Measurements from ENCODE around the gene RASAL2.
A peak's percentile ranks its signal among the peaks of the same experiment; 100 is the strongest.

RASAL2 gene

DNA sequence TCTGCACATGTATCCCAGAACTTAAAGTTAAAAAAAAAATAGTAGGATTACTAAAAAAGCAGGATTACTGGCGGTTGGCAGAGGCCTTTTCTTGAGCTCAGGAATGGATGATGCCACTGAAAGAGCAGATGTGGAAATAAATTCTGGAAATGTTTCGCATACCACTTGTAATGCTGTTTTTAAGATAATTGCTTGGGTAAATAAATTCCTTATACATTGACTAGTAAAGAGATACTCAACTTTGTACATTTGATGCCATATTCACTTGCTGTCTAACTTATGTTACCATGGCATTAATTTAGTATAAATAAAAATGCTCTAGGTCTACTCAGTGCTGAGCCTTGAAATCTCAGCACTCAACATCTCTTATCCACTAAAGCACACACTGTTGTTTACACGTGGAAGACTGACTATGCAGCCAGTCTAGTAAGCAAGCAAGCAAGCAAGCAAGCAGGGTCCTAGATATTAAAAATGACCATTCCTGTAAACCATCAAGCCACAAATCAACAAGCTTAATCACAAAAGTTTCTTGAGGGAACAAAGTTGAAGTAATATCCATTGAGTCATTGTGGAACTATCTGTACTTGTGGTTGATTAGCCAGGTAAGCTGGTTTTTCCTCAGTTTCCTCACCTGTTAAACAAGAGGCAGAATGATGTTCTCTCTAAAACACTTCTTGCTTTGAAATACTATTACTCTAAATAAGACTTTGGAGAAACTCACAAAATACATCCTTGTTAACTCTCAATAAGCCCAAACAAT, 1.7 kb upstream of the RASAL2 start:
- CTCF ChIA-PET: interaction anchor here (1.4 to 4.7 kb wide), 5 partner anchors 32 to 144 kb away, joined by 3 to 23 read pairs (median 6); no protein-coding TSS in a partner anchor
- peak overlapping the region; percentile 91 for H3K4me3 ChIP-seq (ENCODE audit: low read depth, low read length)

GRCh38 chr1:178092878-178093493, 918 bp upstream of the RASAL2 start:
- ChIA-PET POLR2A (interaction anchor here (0.8 to 2.0 kb wide), 2 partner anchors 32 to 33 kb away, joined by 3 to 7 read pairs; no protein-coding TSS in a partner anchor), CTCF (interaction anchor here (0.7 to 4.7 kb wide), 16 partner anchors 8 to 206 kb away, joined by 3 to 24 read pairs (median 3); no protein-coding TSS in a partner anchor)
- H3K4me3 ChIP-seq (ENCODE audit: low read depth, low read length): peak overlapping the region; percentile 91
- no peak for TF ChIP-seq CTCF (IDR thresholded peaks at IDR 0.05; ENCODE audit: insufficient read depth, low read length, missing control alignments)
- DNase-seq (ENCODE audit: low read depth, low spot score): no peak

More for the DNA sequence above, 1.7 kb upstream of the RASAL2 start:
- peak; percentile 73 for DNase-seq (ENCODE audit: low read depth, low spot score)
- POLR2A ChIA-PET: no interaction called here
- TF ChIP-seq CTCF (IDR thresholded peaks at IDR 0.05; ENCODE audit: insufficient read depth, low read length, missing control alignments): no peak

DNA sequence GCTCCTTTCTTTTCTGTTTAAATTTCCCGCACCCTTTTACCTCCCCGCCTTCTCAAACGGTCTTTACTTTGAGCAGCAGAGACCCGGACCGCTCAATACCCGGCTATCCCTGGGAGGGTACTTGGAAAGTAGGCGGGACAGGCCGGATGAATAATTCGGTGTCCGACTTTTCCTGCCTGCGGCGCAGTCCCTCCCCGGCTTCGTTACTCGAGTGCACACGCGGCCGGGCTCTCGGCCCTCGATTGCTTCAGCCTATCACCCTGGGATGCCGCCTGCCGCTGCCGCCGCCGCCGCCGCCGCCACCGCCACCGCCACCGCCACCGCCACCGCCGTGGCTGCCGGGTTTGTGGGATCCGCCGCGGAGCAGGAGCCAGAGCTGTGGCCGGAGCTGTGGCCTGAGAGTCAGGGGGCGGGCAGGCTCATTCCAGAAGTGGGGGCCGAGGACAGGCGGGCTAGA, 382 bp upstream of the RASAL2 start:
- CTCF ChIA-PET: interaction anchor here (0.7 to 4.7 kb wide), 15 partner anchors 8 to 206 kb away, joined by 3 to 24 read pairs (median 3); no protein-coding TSS in a partner anchor
- no peak for TF ChIP-seq CTCF (IDR thresholded peaks at IDR 0.05; ENCODE audit: insufficient read depth, low read length, missing control alignments)
- peak overlapping the region; percentile 91 for H3K4me3 ChIP-seq (ENCODE audit: low read depth, low read length)
- DNase-seq (ENCODE audit: low read depth, low spot score): peak; percentile 82
- POLR2A ChIA-PET: interaction anchor here (0.8 to 2.0 kb wide), 3 partner anchors 33 to 35 kb away, joined by 3 to 7 read pairs (median 5); no protein-coding TSS in a partner anchor

DNA sequence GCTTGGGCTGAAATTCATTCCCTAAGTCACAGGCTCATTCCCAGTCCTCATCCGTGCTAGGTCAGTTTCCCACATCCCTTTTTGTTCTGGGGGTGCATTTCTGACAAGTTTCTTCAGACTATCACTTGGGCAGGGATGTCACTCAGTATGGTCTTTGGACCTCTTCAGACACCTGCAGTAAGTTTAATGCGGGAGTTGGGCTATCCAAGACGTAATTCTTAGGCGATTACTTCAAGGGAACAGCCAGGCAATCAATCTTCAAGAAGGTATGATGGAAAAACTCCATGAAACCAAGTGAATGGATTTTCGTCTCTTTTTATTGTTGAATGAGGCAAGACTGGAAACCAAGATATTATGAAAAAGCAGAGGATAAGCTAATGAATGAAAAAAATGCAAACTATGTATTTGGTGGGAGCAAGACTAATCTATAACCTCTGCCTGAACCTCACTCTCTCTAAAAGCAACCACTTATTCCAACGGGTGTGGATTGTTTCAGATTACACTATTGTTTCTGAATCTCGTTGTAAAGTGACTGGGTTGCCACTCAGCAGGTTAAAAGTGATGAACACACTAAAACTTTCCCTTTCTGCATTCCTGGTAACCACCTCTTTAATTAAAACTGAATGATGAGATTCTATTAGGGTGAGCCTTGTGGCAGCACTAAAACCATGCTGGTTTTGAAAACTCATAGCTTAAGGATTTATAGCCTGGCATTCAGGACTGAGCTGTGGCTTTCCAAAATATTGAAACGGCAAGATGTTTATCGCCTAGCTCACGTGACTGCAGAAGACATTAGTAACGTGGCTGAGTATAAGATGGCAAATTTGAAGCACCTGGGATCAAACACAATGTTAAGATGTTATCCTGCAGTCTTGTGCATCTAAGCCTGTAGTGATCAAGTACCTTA, 1.1 kb downstream of the RASAL2 start:
- ChIA-PET POLR2A (interaction anchor here (0.6 to 2.0 kb wide), 4 partner anchors 14 to 124 kb away, joined by 3 to 7 read pairs (median 4); no protein-coding TSS in a partner anchor), CTCF (interaction anchor here (1.0 to 4.7 kb wide), 7 partner anchors 25 to 187 kb away, joined by 3 to 24 read pairs (median 6); no protein-coding TSS in a partner anchor)
- H3K4me3 ChIP-seq (ENCODE audit: low read depth, low read length): peak overlapping the region; percentile 91
- DNase-seq (ENCODE audit: low read depth, low spot score): no peak
- TF ChIP-seq CTCF (IDR thresholded peaks at IDR 0.05; ENCODE audit: insufficient read depth, low read length, missing control alignments): no peak

DNA sequence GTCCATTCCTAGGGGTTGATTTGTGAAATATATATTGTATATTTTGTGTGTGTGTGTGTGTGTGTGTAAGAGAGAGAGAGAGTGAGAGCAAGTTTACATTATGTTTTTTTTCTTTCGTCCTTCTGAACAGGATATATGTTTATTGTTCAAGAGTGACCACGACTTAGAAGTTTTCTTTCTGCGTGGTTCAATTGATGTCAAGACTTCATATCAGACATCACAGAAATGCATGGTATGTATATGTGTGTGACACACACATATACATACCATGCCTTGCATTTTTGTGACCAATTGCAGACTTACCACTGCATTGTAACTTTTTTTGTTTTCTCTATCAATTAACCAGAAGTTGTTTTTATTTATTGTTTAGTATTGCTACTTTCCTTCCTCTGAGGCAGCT, 2.5 kb downstream of the RASAL2 start:
- no peak for DNase-seq (ENCODE audit: low read depth, low spot score)
- CTCF ChIA-PET: interaction anchor here (4.5 kb wide), 1 partner anchor 65 kb away, joined by 24 read pairs; no protein-coding TSS in a partner anchor
- TF ChIP-seq CTCF (IDR thresholded peaks at IDR 0.05; ENCODE audit: insufficient read depth, low read length, missing control alignments): no peak
- peak overlapping the region; percentile 91 for H3K4me3 ChIP-seq (ENCODE audit: low read depth, low read length)
- POLR2A ChIA-PET: no interaction called here
